HEK293 (cell line): ENCODE results near the gene NEK2.
"Not testable (repeated sequence)": the region's sequence is repeated elsewhere in the genome, so short reads cannot be mapped to it uniquely, and the experiment has no call there.

ENCODE experiments used
- CTCF ChIA-PET: fragments of 350-600 bp; formaldehyde crosslinking; extraction: SDS; loops from one replicate; lab custom pipeline; 2021; ENCODE audit warnings: antibody characterized with exemption; lab: Yijun Ruan, JAX
- POLR2A ChIA-PET: fragments of 300-600 bp; formaldehyde crosslinking; extraction: SDS; loops from one replicate; lab custom pipeline; 2020; ENCODE audit warnings: antibody characterized with exemption, inconsistent platforms; lab: Yijun Ruan, JAX
- H3K27ac ChIP-seq: fragments of 200-500 bp; sonication (Bioruptor generic); 2 replicates; pipeline ENCODE4 v1.5.1; 2014; ENCODE audit warnings: low read depth, low read length, control low read depth, inconsistent platforms; ENCODE audit errors: extremely low read depth
- H3K36me3 ChIP-seq, 2 experiments: fragments of 200-500 bp in 1 of 2; sonication (Bioruptor generic) in 1 of 2; 1 replicate in 1 of 2; 2 replicates in 1 of 2; pipeline ENCODE4 v1.5.1; 2014 to 2017; ENCODE audit warnings: inconsistent platforms in 2 of 2, low read length in 2 of 2; ENCODE audit not compliant: control insufficient read depth in 2 of 2, insufficient read depth in 1 of 2
- H3K4me1 ChIP-seq: fragments of 200-500 bp; sonication (Bioruptor generic); 2 replicates; pipeline ENCODE4 v1.5.1; 2014; ENCODE audit warnings: mild to moderate bottlenecking, low read length, inconsistent platforms; ENCODE audit not compliant: control insufficient read depth, insufficient read depth
- H3K4me3 ChIP-seq: 2 replicates; pipeline ENCODE4 v1.5.1; 2011; ENCODE audit warnings: low read depth, mild to moderate bottlenecking, control low read depth, low read length, moderate library complexity
- H3K9me3 ChIP-seq: fragments of 200-500 bp; sonication (Bioruptor generic); 2 replicates; pipeline ENCODE4 v1.5.1; 2014; ENCODE audit warnings: low read depth, low read length, inconsistent platforms; ENCODE audit not compliant: control insufficient read depth, insufficient read depth
- ATF2 ChIP-seq: fragments of 450-650 bp; formaldehyde crosslinking; IDR thresholded peaks from 2 replicates; pipeline ENCODE4 v1.5.1; 2016; ENCODE audit warnings: missing biosample characterization, missing genetic modification characterization, low read depth
- OVOL3 ChIP-seq: fragments of 450-650 bp; formaldehyde crosslinking; IDR thresholded peaks from 2 replicates; pipeline ENCODE4 v1.5.1; 2016; ENCODE audit warnings: missing biosample characterization, missing genetic modification characterization
- PRDM6 ChIP-seq: fragments of 450-650 bp; formaldehyde crosslinking; IDR thresholded peaks from 2 replicates; pipeline ENCODE4 v1.5.1; 2017; ENCODE audit warnings: missing biosample characterization, missing genetic modification characterization
- REST ChIP-seq: fragments of 450-650 bp; formaldehyde crosslinking; IDR thresholded peaks from 2 replicates; pipeline ENCODE4 v1.5.1; 2016; ENCODE audit warnings: missing biosample characterization, missing genetic modification characterization
- SCRT1 ChIP-seq: fragments of 450-650 bp; formaldehyde crosslinking; IDR thresholded peaks from 2 replicates; pipeline ENCODE4 v1.5.1; 2016; ENCODE audit warnings: missing biosample characterization, missing genetic modification characterization, borderline replicate concordance
- ZBTB21 ChIP-seq: fragments of 450-650 bp; formaldehyde crosslinking; IDR thresholded peaks from 2 replicates; pipeline ENCODE4 v1.5.1; 2017; ENCODE audit warnings: missing biosample characterization, missing genetic modification characterization
- ZNF121 ChIP-seq: fragments of 450-650 bp; formaldehyde crosslinking; IDR thresholded peaks from 2 replicates; pipeline ENCODE4 v1.5.1; 2016; ENCODE audit warnings: missing biosample characterization, missing genetic modification characterization
- ZNF175 ChIP-seq: fragments of 450-650 bp; formaldehyde crosslinking; IDR thresholded peaks from 2 replicates; pipeline ENCODE4 v1.5.1; 2016; ENCODE audit warnings: missing biosample characterization, missing genetic modification characterization
- ZNF398 ChIP-seq: fragments of 450-650 bp; formaldehyde crosslinking; IDR thresholded peaks from 2 replicates; pipeline ENCODE4 v1.5.1; 2017; ENCODE audit warnings: missing biosample characterization, missing genetic modification characterization
- ZNF529 ChIP-seq: fragments of 450-650 bp; formaldehyde crosslinking; IDR thresholded peaks from 2 replicates; pipeline ENCODE4 v1.5.1; 2017; ENCODE audit warnings: missing genetic modification characterization, missing biosample characterization; ENCODE audit not compliant: insufficient replicate concordance
- ZNF549 ChIP-seq: fragments of 450-650 bp; IDR thresholded peaks from 2 replicates; pipeline ENCODE4 v1.5.1; 2018; ENCODE audit warnings: missing biosample characterization, missing genetic modification characterization, mild to moderate bottlenecking, inconsistent platforms, moderate library complexity
- ZNF645 ChIP-seq: fragments of 450-650 bp; formaldehyde crosslinking; IDR thresholded peaks from 2 replicates; pipeline ENCODE4; 2016; ENCODE audit warnings: missing biosample characterization, missing genetic modification characterization
- ZNF747 ChIP-seq: fragments of 450-650 bp; formaldehyde crosslinking; IDR thresholded peaks from 2 replicates; pipeline ENCODE4 v1.5.1; 2016; ENCODE audit warnings: missing biosample characterization, missing genetic modification characterization
- ZNF76 ChIP-seq: fragments of 450-650 bp; formaldehyde crosslinking; IDR thresholded peaks from 2 replicates; pipeline ENCODE4; 2016; ENCODE audit warnings: low read depth, missing biosample characterization, missing genetic modification characterization, borderline replicate concordance

NEK2 gene

GRCh38 chr1:211722277-211723175 is 47.1 kb upstream of the NEK2 start:
- CTCF ChIA-PET: interaction anchor here (0.5 to 1.6 kb wide), 3 partner anchors 14 to 63 kb away, joined by 4 to 7 read pairs (median 6); no protein-coding TSS in a partner anchor
- POLR2A ChIA-PET: interaction anchor here (0.5 kb wide), 1 partner anchor 184 kb away, joined by 16 read pairs; no protein-coding TSS in a partner anchor
- no peaks in the 10 kb centered on the region for H3K36me3 ChIP-seq
- TF ChIP-seq ZNF549: 0 out of 2 replicates have a peak, but pooled peaks have one; percentile 12
- TF ChIP-seq ZNF645: no peak
- no peak overlapping the region for H3K27ac ChIP-seq
- H3K9me3 ChIP-seq: no peaks in the 10 kb centered on the region
- H3K4me1 ChIP-seq: no peaks in the 10 kb centered on the region
- no peak overlapping the region for H3K4me3 ChIP-seq

- H3K27ac ChIP-seq, POLR2A ChIA-PET, H3K9me3 ChIP-seq, H3K4me1 ChIP-seq, H3K4me3 ChIP-seq, H3K36me3 ChIP-seq: not testable (repeated sequence)
- CTCF ChIA-PET: interaction anchor here (1.0 kb wide), 1 partner anchor 319 kb away, joined by 4 read pairs; the partner anchor contains the start of genes DTL and INTS7
- peak; percentile 2; the same call in 1 of the 2 replicates for TF ChIP-seq ZNF121 (tag by site-specific recombination)
These were observed 41.1 kb upstream of the NEK2 start for GRCh38 chr1:211716555-211716954.

- no peak for TF ChIP-seq REST (tag by site-specific recombination)
- 0 out of 2 replicates have a peak, but pooled peaks have one; percentile 13 for TF ChIP-seq PRDM6 (tag by site-specific recombination)
- no peak for TF ChIP-seq ZBTB21
- 0 out of 2 replicates have a peak, but pooled peaks have one; percentile 13 for TF ChIP-seq ATF2 (tag by site-specific recombination)
- no peak for TF ChIP-seq ZNF747 (tag by site-specific recombination)
- no peak for TF ChIP-seq SCRT1 (tag by site-specific recombination)
- TF ChIP-seq ZNF175 (tag by site-specific recombination): no peak
- peak; percentile 83 for TF ChIP-seq ZNF398 (tag by site-specific recombination)
- TF ChIP-seq OVOL3 (tag by site-specific recombination): no peak
- TF ChIP-seq ZNF529: no peak
- no peak for TF ChIP-seq ZNF76
- CTCF ChIA-PET: interaction anchor here (1.0 kb wide), 1 partner anchor 319 kb away, joined by 4 read pairs; the partner anchor contains the start of genes DTL and INTS7
- POLR2A ChIA-PET: no interaction called here
These were observed 40.5 kb upstream of the NEK2 start for GRCh38 chr1:211715971-211716370.

More at GRCh38 chr1:211715971-211716370, 40.5 kb upstream of the NEK2 start:
- Histone ChIP-seq H3K9me3 (no peaks in the 10 kb centered on the region), H3K4me1 (no peaks in the 10 kb centered on the region), H3K4me3 (no peak overlapping the region), H3K36me3 (no peaks in the 10 kb centered on the region), H3K27ac (no peak overlapping the region)
